ENCODE data around the gene ARL2BP. TPM values are rescaled to one million over a fixed set of nuclear protein-coding genes. Genes with fewer than 3 reads are reported as not detected.

The ARL2BP gene
- total RNA-seq, 1 experiment from 2014 or later = 10.6 TPM

DNA sequence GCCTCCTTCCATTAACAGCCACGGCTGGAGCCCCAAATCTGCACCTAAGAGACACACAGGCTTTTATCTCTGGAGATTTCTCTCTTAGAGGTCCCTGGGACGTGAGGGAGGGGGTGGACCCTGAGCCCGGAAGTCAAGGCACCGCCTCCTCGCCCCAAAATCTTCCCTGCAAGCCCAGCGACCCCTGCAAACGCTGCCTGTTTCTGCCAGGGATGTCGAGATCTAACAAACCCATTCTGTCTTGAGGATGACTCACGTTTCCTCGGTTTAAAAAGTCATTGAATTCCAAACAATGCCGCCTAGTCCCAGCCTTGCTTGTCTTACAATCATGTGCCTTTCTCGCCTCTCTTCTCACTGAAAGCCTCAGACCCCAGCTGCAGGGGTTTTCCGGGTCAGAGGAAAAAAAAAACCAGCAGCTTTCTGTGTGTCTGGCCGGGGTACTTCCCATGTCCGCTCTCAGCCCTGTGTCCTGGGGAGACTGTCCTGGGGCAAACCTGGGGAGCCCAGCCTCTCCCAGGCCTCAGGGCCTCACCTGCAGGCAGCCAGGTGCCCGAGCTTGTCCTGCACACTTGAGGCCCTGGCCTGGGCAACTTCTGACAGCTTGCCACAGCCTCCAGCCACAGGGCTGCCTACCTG lies 15.4 kb downstream of the ARL2BP start:
- Mint-ChIP-seq H3K27ac (peak overlapping the region; percentile 94), H3K36me3 (no peaks in the 10 kb centered on the region), H3K27me3 (ENCODE audit: low read depth) (no peaks in the 10 kb centered on the region), H3K4me3 (peak overlapping the region; percentile 39), H3K9me3 (no peaks in the 10 kb centered on the region), H3K4me1 (peaks cover 14% of the 10 kb centered on the region)
- TF ChIP-seq EMX1 (CRISPR knock-in tag; IDR thresholded peaks at IDR 0.05) (no peak), ZNF317 (CRISPR knock-in tag; IDR thresholded peaks at IDR 0.05; ENCODE audit: borderline replicate concordance, low read depth) (peak; percentile 84)
- ChIA-PET POLR2A (interaction anchor here (1.3 kb wide), 1 partner anchor 15 kb away, joined by 3 read pairs; the partner anchor contains the start of gene ARL2BP), CTCF (interaction anchor here (0.9 to 1.5 kb wide), 3 partner anchors 15 to 168 kb away, joined by 3 to 6 read pairs (median 5); partner anchors contain the start of genes ARL2BP and CPNE2)
- ATAC-seq (peak; percentile 71), DNase-seq (ENCODE audit: low spot score) (no peak)

GRCh38 chr16:57261806-57262205 lies 16.7 kb downstream of the ARL2BP start:
- peaks cover 19% of the 10 kb centered on the region for H3K4me1 Mint-ChIP-seq
- ChIA-PET CTCF (interaction anchor here (2.4 kb wide), 1 partner anchor 155 kb away, joined by 7 read pairs; no protein-coding TSS in a partner anchor), POLR2A (no interaction called here)
- H3K4me3 Mint-ChIP-seq = no peak overlapping the region
- no peaks in the 10 kb centered on the region for H3K36me3 Mint-ChIP-seq
- H3K9me3 Mint-ChIP-seq = no peaks in the 10 kb centered on the region
- ATAC-seq (no peak), DNase-seq (ENCODE audit: low spot score) (no peak)
- TF ChIP-seq FOXK1 (CRISPR knock-in tag; IDR thresholded peaks at IDR 0.05) (no peak), CREM (CRISPR knock-in tag; IDR thresholded peaks at IDR 0.05) (no peak), ZNF512 (CRISPR knock-in tag; IDR thresholded peaks at IDR 0.05; ENCODE audit: borderline replicate concordance) (no peak), ZNF416 (CRISPR knock-in tag; IDR thresholded peaks at IDR 0.05) (no peak), ZMAT4 (CRISPR knock-in tag; IDR thresholded peaks at IDR 0.05) (no peak), FOXP4 (CRISPR knock-in tag; IDR thresholded peaks at IDR 0.05) (no peak), ZNF425 (CRISPR knock-in tag; conservative IDR thresholded peaks at IDR 0.05) (no peak)
- H3K27ac Mint-ChIP-seq = no peak overlapping the region
- H3K27me3 Mint-ChIP-seq (ENCODE audit: low read depth) = no peaks in the 10 kb centered on the region

DNA sequence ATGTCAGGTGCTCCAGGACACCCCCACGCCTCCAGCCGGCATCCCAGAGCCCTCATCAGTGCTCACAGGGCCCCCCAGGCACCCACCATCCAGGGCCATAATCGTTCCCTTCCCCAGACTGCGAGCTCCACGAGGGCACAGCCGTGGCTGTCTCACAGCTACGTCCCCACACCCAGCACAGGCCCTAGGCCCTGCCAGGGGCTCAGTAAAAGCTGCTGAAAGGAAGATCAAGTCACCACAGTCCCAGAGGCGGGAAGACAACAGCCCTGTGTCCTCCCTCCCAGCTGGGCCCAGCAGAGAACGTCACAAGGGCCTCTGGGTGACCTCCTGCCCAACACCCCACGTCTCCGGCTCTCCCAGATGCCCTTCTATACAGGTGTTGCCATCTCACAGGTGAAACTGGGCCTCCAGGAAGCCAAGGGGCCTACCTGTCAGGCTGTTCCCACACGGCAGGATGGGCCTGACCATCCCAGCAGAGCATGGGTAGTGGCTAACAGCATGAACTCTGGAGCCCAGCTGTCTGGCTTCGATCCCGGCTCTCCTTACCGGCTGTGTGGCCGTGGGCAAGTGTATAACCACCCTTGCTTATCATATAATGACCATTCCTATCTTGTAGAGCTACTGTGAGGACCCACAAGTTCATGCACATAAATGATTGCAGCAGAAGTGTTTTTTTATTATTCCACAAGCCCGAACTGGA lies 17.9 kb downstream of the ARL2BP start:
- DNase-seq (ENCODE audit: low spot score) (no peak), ATAC-seq (no peak)
- H3K9me3 Mint-ChIP-seq = no peaks in the 10 kb centered on the region
- peak overlapping the region; percentile 87 for H3K27ac Mint-ChIP-seq
- no peaks in the 10 kb centered on the region for H3K36me3 Mint-ChIP-seq
- H3K4me3 Mint-ChIP-seq = no peak overlapping the region
- ChIA-PET CTCF (interaction anchor here (2.4 kb wide), 1 partner anchor 154 kb away, joined by 7 read pairs; no protein-coding TSS in a partner anchor), POLR2A (no interaction called here)
- peaks cover 19% of the 10 kb centered on the region for H3K4me1 Mint-ChIP-seq
- no peaks in the 10 kb centered on the region for H3K27me3 Mint-ChIP-seq (ENCODE audit: low read depth)
- no peak for TF ChIP-seq ZNF263 (CRISPR knock-in tag; IDR thresholded peaks at IDR 0.05; ENCODE audit: low read depth)
- no peak for TF ChIP-seq SMAD4 (CRISPR knock-in tag; IDR thresholded peaks at IDR 0.05)
- TF ChIP-seq MLX (CRISPR knock-in tag; IDR thresholded peaks at IDR 0.05) = no peak
- TF ChIP-seq ZNF512 (CRISPR knock-in tag; IDR thresholded peaks at IDR 0.05; ENCODE audit: borderline replicate concordance) = no peak
- TF ChIP-seq JUN (CRISPR knock-in tag; IDR thresholded peaks at IDR 0.05) = no peak
- TF ChIP-seq FOXK1 (CRISPR knock-in tag; IDR thresholded peaks at IDR 0.05) = no peak
- no peak for TF ChIP-seq CREB1 (CRISPR knock-in tag; IDR thresholded peaks at IDR 0.05)
- TF ChIP-seq FOXJ3 (CRISPR knock-in tag; IDR thresholded peaks at IDR 0.05; ENCODE audit: borderline replicate concordance) = no peak
- TF ChIP-seq NR1H2 (CRISPR knock-in tag; IDR thresholded peaks at IDR 0.05) = no peak
- TF ChIP-seq, protein P1, sequence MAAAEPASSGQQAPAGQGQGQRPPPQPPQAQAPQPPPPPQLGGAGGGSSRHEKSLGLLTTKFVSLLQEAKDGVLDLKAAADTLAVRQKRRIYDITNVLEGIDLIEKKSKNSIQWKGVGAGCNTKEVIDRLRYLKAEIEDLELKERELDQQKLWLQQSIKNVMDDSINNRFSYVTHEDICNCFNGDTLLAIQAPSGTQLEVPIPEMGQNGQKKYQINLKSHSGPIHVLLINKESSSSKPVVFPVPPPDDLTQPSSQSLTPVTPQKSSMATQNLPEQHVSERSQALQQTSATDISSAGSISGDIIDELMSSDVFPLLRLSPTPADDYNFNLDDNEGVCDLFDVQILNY (CRISPR knock-in tag; IDR thresholded peaks at IDR 0.05) = no peak
- no peak for TF ChIP-seq ZNF121 (CRISPR knock-in tag; IDR thresholded peaks at IDR 0.05)

Measured in WTC11 (cell line).